Neural cell (in vitro differentiated cells): ENCODE measurements around the gene CERS3.

ENCODE experiments used
- EP300 ChIP-seq: fragments of 450-650 bp; conservative IDR thresholded peaks from 2 replicates; pipeline ENCODE4 v1.6.1; 2014; ENCODE audit warnings: antibody characterized with exemption, mild to moderate bottlenecking, moderate library complexity; ENCODE audit not compliant: poor library complexity, severe bottlenecking
- POLR2AphosphoS5 ChIP-seq: IDR thresholded peaks from 2 replicates; pipeline ENCODE4 v1.6.1; 2012
- RAD21 ChIP-seq: fragments of 450-650 bp; conservative IDR thresholded peaks from 2 replicates; pipeline ENCODE4 v1.6.1; 2014; ENCODE audit warnings: antibody characterized with exemption, mild to moderate bottlenecking, moderate library complexity
- SMC3 ChIP-seq: fragments of 450-650 bp; conservative IDR thresholded peaks from 2 replicates; pipeline ENCODE4 v1.6.1; 2014; ENCODE audit warnings: antibody characterized with exemption, mild to moderate bottlenecking, moderate library complexity; ENCODE audit not compliant: poor library complexity
- TF ChIP-seq, protein P1 (sequence below): fragments of 450-650 bp; IDR thresholded peaks from 2 replicates; pipeline ENCODE4 v1.5.1; 2014; ENCODE audit warnings: antibody characterized with exemption, mild to moderate bottlenecking, moderate library complexity; ENCODE audit not compliant: poor library complexity, severe bottlenecking

DNA sequence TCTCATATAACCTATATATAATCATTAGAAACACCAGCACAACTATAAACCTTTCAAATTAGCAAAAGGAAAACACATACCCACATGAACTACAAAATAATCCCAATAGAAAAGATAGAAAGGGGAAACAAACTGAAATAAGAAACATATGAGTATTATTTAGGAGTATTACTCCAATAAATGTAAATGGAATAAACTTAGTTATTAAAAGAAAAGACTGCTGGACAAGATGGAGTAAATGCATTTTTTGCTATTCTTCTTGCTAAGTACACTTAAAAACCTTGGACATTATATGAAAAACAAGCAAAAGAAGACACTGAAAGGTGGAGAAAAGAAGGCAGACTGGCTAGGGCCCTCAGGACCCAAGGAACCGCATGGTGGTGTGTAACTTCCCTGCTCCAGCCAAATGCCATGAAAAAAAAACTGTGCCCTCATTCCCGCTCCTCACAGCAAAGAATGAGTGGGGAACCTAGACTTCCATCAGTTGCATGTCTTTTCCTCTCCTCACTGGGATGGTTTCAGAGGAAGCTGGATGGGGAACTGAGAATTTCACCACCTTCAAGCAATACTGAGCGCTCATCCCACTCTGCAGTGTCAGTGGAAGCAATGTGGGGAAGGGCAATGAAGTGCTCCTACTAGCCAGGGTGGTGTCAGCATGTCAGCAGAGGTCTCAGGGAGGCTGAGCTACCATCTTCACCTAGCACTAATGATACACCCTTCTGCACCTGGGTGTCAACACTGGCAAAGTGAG lies 143.3 kb downstream of the CERS3 start:
- TF ChIP-seq, protein P1, sequence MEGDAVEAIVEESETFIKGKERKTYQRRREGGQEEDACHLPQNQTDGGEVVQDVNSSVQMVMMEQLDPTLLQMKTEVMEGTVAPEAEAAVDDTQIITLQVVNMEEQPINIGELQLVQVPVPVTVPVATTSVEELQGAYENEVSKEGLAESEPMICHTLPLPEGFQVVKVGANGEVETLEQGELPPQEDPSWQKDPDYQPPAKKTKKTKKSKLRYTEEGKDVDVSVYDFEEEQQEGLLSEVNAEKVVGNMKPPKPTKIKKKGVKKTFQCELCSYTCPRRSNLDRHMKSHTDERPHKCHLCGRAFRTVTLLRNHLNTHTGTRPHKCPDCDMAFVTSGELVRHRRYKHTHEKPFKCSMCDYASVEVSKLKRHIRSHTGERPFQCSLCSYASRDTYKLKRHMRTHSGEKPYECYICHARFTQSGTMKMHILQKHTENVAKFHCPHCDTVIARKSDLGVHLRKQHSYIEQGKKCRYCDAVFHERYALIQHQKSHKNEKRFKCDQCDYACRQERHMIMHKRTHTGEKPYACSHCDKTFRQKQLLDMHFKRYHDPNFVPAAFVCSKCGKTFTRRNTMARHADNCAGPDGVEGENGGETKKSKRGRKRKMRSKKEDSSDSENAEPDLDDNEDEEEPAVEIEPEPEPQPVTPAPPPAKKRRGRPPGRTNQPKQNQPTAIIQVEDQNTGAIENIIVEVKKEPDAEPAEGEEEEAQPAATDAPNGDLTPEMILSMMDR: no peak
- TF ChIP-seq POLR2AphosphoS5 (no peak), RAD21 (no peak), EP300 (no peak), SMC3 (no peak)
